IMR-90 (cell line): Measurements from ENCODE around the gene MAP2K6. TPM values are rescaled to one million over a fixed set of nuclear protein-coding genes. Genes with fewer than 3 reads are reported as not detected.
A peak's percentile ranks its signal among the peaks of the same experiment; 100 is the strongest.

Source experiments
- ATAC-seq: fragments of 200-7000 bp; cut with Tn5 transposase; 2 replicates; pipeline ENCODE4 v1.9.1; 2020; ENCODE audit warnings: low read depth, mild to moderate bottlenecking, moderate library complexity
- BruUV-seq: library from RNA; stranded (reverse); fragments of 400-500 nt; replicated peaks from 2 replicates; lab custom pipeline; 2021; lab: Mats Ljungman, UMichigan
- CTCF ChIA-PET: fragments of 300-600 bp; formaldehyde crosslinking; extraction: SDS; loops from one replicate; lab custom pipeline; 2021; ENCODE audit warnings: antibody characterized with exemption; lab: Yijun Ruan, JAX
- POLR2A ChIA-PET: fragments of 300-600 bp; sonication (Branson Sonifier 250); formaldehyde crosslinking; loops from one replicate; lab custom pipeline; 2022; ENCODE audit warnings: antibody characterized with exemption; ENCODE audit not compliant: unreplicated experiment; lab: Charles Lee
- DNase-seq: peaks from one replicate; pipeline ENCODE4 v3.0.0; 2013
- H2AFZ ChIP-seq: replicated peaks from 2 replicates; pipeline ENCODE3; 2013; ENCODE audit warnings: low read length, mild to moderate bottlenecking; ENCODE audit not compliant: poor library complexity
- H2AK5ac ChIP-seq: 2 replicates; pipeline ENCODE4 v1.6.1; 2013; ENCODE audit warnings: low read depth, low read length, inconsistent platforms
- H2AK9ac ChIP-seq: replicated peaks from 2 replicates; pipeline ENCODE3; 2013; ENCODE audit warnings: mild to moderate bottlenecking, low read depth, low read length, moderate library complexity; ENCODE audit not compliant: poor library complexity
- H2BK120ac ChIP-seq: 2 replicates; pipeline ENCODE4 v1.6.1; 2013; ENCODE audit warnings: low read depth, low read length, inconsistent platforms
- H2BK15ac ChIP-seq: 3 replicates; pipeline ENCODE4 v1.6.1; 2013; ENCODE audit warnings: low read depth, low read length, inconsistent platforms
- H2BK20ac ChIP-seq: 2 replicates; pipeline ENCODE4 v1.6.1; 2013; ENCODE audit warnings: low read depth, mild to moderate bottlenecking, inconsistent platforms, low read length, moderate library complexity
- H2BK5ac ChIP-seq: 2 replicates; pipeline ENCODE4 v1.6.1; 2013; ENCODE audit warnings: mild to moderate bottlenecking, low read depth, low read length, inconsistent platforms; ENCODE audit not compliant: poor library complexity, severe bottlenecking
- H3K14ac ChIP-seq: replicated peaks from 2 replicates; pipeline ENCODE4 v1.6.1; 2013; ENCODE audit warnings: low read depth, low read length, inconsistent platforms
- H3K18ac ChIP-seq: 2 replicates; pipeline ENCODE4 v1.6.1; 2013; ENCODE audit warnings: low read depth, low read length, control low read depth
- H3K23ac ChIP-seq: 2 replicates; pipeline ENCODE4 v1.6.1; 2013; ENCODE audit warnings: low read depth, low read length, inconsistent platforms
- H3K27ac ChIP-seq: 2 replicates; pipeline ENCODE4 v1.5.1; 2013; ENCODE audit warnings: mild to moderate bottlenecking, control low read depth, low read length; ENCODE audit not compliant: insufficient read depth
- H3K27me3 ChIP-seq: 2 replicates; pipeline ENCODE4 v1.6.1; 2013; ENCODE audit warnings: low read length; ENCODE audit not compliant: control insufficient read depth, insufficient read depth
- H3K36me3 ChIP-seq: 2 replicates; pipeline ENCODE4 v1.6.1; 2013; ENCODE audit warnings: low read length, mixed read lengths; ENCODE audit not compliant: control insufficient read depth, insufficient read depth
- H3K4ac ChIP-seq: 2 replicates; pipeline ENCODE4 v1.6.1; 2013; ENCODE audit warnings: low read depth, low read length, inconsistent platforms
- H3K4me1 ChIP-seq: 2 replicates; pipeline ENCODE4 v1.6.1; 2013; ENCODE audit warnings: low read length, mixed read lengths; ENCODE audit not compliant: control insufficient read depth, insufficient read depth
- H3K4me2 ChIP-seq: 2 replicates; pipeline ENCODE4 v1.6.1; 2013; ENCODE audit warnings: low read depth, mild to moderate bottlenecking, control low read depth, low read length, moderate library complexity
- H3K4me3 ChIP-seq: 2 replicates; pipeline ENCODE4 v1.5.1; 2013; ENCODE audit warnings: low read depth, mild to moderate bottlenecking, control low read depth, low read length, moderate library complexity; ENCODE audit not compliant: insufficient read depth
- H3K56ac ChIP-seq: 2 replicates; pipeline ENCODE4 v1.6.1; 2013; ENCODE audit warnings: low read length, inconsistent platforms; ENCODE audit not compliant: insufficient read depth; ENCODE audit errors: extremely low read depth
- H3K79me1 ChIP-seq, 2 experiments: 2 replicates each; pipeline ENCODE4 v1.6.1; 2013; ENCODE audit warnings: low read length in 2 of 2, inconsistent platforms in 1 of 2, low read depth in 1 of 2
- H3K9ac ChIP-seq: 2 replicates; pipeline ENCODE4 v1.6.1; 2013; ENCODE audit warnings: low read depth, low read length, control low read depth
- H3K9me1 ChIP-seq: 2 replicates; pipeline ENCODE4 v1.6.1; 2013; ENCODE audit warnings: low read length, inconsistent platforms; ENCODE audit not compliant: insufficient read depth
- H3K9me3 ChIP-seq: 2 replicates; pipeline ENCODE4 v1.6.1; 2013; ENCODE audit warnings: low read length; ENCODE audit not compliant: control insufficient read depth, insufficient read depth
- H4K20me1 ChIP-seq: 2 replicates; pipeline ENCODE4 v1.6.1; 2013; ENCODE audit warnings: low read length, inconsistent platforms; ENCODE audit not compliant: insufficient read depth
- H4K5ac ChIP-seq: 2 replicates; pipeline ENCODE4 v1.6.1; 2013; ENCODE audit warnings: mild to moderate bottlenecking, low read depth, low read length, control low read depth
- H4K8ac ChIP-seq, 2 experiments: 2 replicates each; pipeline ENCODE4 v1.6.1; 2013; ENCODE audit warnings: low read depth in 2 of 2, low read length in 2 of 2, control low read depth in 1 of 2, inconsistent platforms in 1 of 2
- H4K91ac ChIP-seq: 2 replicates; pipeline ENCODE4 v1.6.1; 2013; ENCODE audit warnings: low read depth, low read length, inconsistent platforms; ENCODE audit not compliant: insufficient read depth
- BHLHE40 ChIP-seq: fragments of 150-350 bp; IDR thresholded peaks from 2 replicates; pipeline ENCODE4 v1.6.1; 2016; ENCODE audit warnings: mild to moderate bottlenecking, low read depth, low read length
- CEBPB ChIP-seq: IDR thresholded peaks from 2 replicates; pipeline ENCODE4 v1.6.1; 2012; ENCODE audit warnings: low read depth, low read length, improper control_type of control experiment
- CHD1 ChIP-seq: IDR thresholded peaks from 2 replicates; pipeline ENCODE4 v1.6.1; 2012; ENCODE audit warnings: low read depth, low read length, improper control_type of control experiment
- FOS ChIP-seq: fragments of 150-350 bp; IDR thresholded peaks from 2 replicates; pipeline ENCODE4 v1.6.1; 2016; ENCODE audit warnings: low read depth, low read length
- MAFK ChIP-seq: IDR thresholded peaks from 2 replicates; pipeline ENCODE4 v1.6.1; 2012; ENCODE audit warnings: low read depth, low read length, improper control_type of control experiment
- MAZ ChIP-seq: IDR thresholded peaks from 2 replicates; pipeline ENCODE4 v1.6.1; 2012; ENCODE audit warnings: low read depth, mild to moderate bottlenecking, low read length, improper control_type of control experiment, moderate library complexity, borderline replicate concordance
- MXI1 ChIP-seq: IDR thresholded peaks from 2 replicates; pipeline ENCODE4 v1.6.1; 2012; ENCODE audit warnings: low read depth, mild to moderate bottlenecking, low read length, moderate library complexity, borderline replicate concordance
- NFE2L2 ChIP-seq: fragments of 150-350 bp; IDR thresholded peaks from 2 replicates; pipeline ENCODE4 v1.6.1; 2016; ENCODE audit warnings: low read depth, mild to moderate bottlenecking, low read length
- POLR2A ChIP-seq: IDR thresholded peaks from 2 replicates; pipeline ENCODE4 v1.6.1; 2012; ENCODE audit warnings: mild to moderate bottlenecking, low read depth, low read length
- RAD21 ChIP-seq: IDR thresholded peaks from 2 replicates; pipeline ENCODE4 v1.6.1; 2012; ENCODE audit warnings: low read length, improper control_type of control experiment
- RCOR1 ChIP-seq: IDR thresholded peaks from 2 replicates; pipeline ENCODE4 v1.6.1; 2012; ENCODE audit warnings: mild to moderate bottlenecking, low read length, improper control_type of control experiment; ENCODE audit not compliant: insufficient replicate concordance
- RFX5 ChIP-seq: IDR thresholded peaks from 2 replicates; pipeline ENCODE4 v1.8.0; 2012; ENCODE audit warnings: low read depth, mild to moderate bottlenecking, low read length, moderate library complexity
- SMC3 ChIP-seq: fragments of 150-350 bp; IDR thresholded peaks from 2 replicates; pipeline ENCODE4 v1.6.1; 2016; ENCODE audit warnings: low read depth, mild to moderate bottlenecking, antibody characterized with exemption, low read length, moderate library complexity
- WGBS, 2 experiments: methylation state at CpG; one replicate each; pipeline versions ENCODE4 v1.1.5 to v1.1.7; 2013; ENCODE audit warnings: missing lambda C conversion rate in 2 of 2; ENCODE audit not compliant: insufficient read length in 1 of 2; ENCODE audit errors: extremely low coverage in 2 of 2; 5-methylcytosine and 5-hydroxymethylcytosine counted together
- dilution Hi-C: fragments of 300-500 bp; cut with HindIII; formaldehyde crosslinking; loops from one replicate; pipeline ENCODE4 v1.14.3; 2018; ENCODE audit warnings: low sequenced_read_pairs; ENCODE audit not compliant: unreplicated experiment
- in situ Hi-C: fragments of 300-500 bp; cut with MboI; formaldehyde crosslinking; loops from 3 replicates; pipeline ENCODE4 v1.14.3; 2019; ENCODE audit warnings: low sequenced_read_pairs, inconsistent platforms, mixed read lengths
- intact Hi-C: fragments of 100-400 bp; cut with micrococcal nuclease; formaldehyde crosslinking; loops from 2 replicates; pipeline ENCODE4 v1.10.0; 2022
- polyA plus RNA-seq, 3 experiments: library from polyadenylated mRNA; depleted of rRNA; stranded (reverse); fragments of >200 nt; gene quantifications; 2 replicates each; pipeline ENCODE4 v1.2.3, GENCODE V29; 2012; ENCODE audit warnings: low replicate concordance in 1 of 3
- total RNA-seq: library from RNA; depleted of rRNA; stranded (reverse); fragments of >200 nt; gene quantifications from 2 replicates; pipeline ENCODE4 v1.2.3, GENCODE V29; 2012
- TF ChIP-seq, protein P1 (sequence below): conservative IDR thresholded peaks from 2 replicates; pipeline ENCODE4 v1.5.1; 2012; ENCODE audit warnings: mild to moderate bottlenecking, low read depth, low read length, improper control_type of control experiment
- TF ChIP-seq, protein P2 (sequence below): fragments of 150-350 bp; IDR thresholded peaks from 2 replicates; pipeline ENCODE4 v1.6.1; 2016; ENCODE audit warnings: low read depth, mild to moderate bottlenecking, low read length, moderate library complexity, borderline replicate concordance

Gene MAP2K6
- total and polyA plus RNA-seq, 2 of the 4 experiments (the other 2 are of a cell fraction), result 2.4 to 5.7 TPM

DNA sequence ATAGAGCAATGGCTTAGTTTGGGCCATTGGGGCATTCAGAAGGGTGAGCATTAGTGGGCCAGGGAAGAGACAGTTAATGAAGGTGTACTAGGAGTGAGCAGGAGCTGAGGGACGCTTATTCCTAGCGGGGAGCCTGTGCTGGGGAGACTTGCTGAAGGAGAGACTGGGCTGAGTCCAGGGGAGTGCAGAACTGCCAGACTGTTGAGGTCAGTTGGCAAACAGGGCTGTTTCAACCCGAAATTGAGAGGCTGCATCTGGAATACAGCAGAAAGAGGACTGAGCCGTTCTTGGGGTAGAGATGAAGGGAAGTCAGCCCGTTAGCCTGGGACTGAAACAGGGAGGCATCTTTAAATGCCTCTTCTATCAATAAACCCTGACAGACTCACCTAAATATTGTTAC, 33.2 kb downstream of the MAP2K6 start:
- Histone ChIP-seq H3K9me3 (no peaks in the 10 kb centered on the region), H2BK20ac (no peak overlapping the region), H3K9ac (no peak overlapping the region), H3K27me3 (no peaks in the 10 kb centered on the region), H3K23ac (no peak overlapping the region), H3K4ac (no peak overlapping the region), H2AK5ac (no peak overlapping the region), H4K91ac (no peak overlapping the region), H4K8ac (no peak overlapping the region), H2BK15ac (no peak overlapping the region), H2BK5ac (no peak overlapping the region), H3K4me1 (peaks cover 4% of the 10 kb centered on the region; the same call in 1 of the 2 replicates), H3K79me1 (no peaks in the 10 kb centered on the region), H3K18ac (no peak overlapping the region), H3K56ac (no peak overlapping the region), H3K36me3 (no peaks in the 10 kb centered on the region), H2BK120ac (no peak overlapping the region), H2AK9ac (no peak overlapping the region), H4K20me1 (no peaks in the 10 kb centered on the region), H2AFZ (peak overlapping the region; percentile 41), H3K4me3 (no peak overlapping the region), H3K4me2 (no peak overlapping the region), H3K14ac (no peak overlapping the region), H3K9me1 (no peaks in the 10 kb centered on the region), H4K5ac (no peak overlapping the region), H3K27ac (no peak overlapping the region)
- in situ Hi-C loops, result no loop called here
- no peak for TF ChIP-seq BHLHE40
- no peak for TF ChIP-seq FOS
- TF ChIP-seq, protein P1, sequence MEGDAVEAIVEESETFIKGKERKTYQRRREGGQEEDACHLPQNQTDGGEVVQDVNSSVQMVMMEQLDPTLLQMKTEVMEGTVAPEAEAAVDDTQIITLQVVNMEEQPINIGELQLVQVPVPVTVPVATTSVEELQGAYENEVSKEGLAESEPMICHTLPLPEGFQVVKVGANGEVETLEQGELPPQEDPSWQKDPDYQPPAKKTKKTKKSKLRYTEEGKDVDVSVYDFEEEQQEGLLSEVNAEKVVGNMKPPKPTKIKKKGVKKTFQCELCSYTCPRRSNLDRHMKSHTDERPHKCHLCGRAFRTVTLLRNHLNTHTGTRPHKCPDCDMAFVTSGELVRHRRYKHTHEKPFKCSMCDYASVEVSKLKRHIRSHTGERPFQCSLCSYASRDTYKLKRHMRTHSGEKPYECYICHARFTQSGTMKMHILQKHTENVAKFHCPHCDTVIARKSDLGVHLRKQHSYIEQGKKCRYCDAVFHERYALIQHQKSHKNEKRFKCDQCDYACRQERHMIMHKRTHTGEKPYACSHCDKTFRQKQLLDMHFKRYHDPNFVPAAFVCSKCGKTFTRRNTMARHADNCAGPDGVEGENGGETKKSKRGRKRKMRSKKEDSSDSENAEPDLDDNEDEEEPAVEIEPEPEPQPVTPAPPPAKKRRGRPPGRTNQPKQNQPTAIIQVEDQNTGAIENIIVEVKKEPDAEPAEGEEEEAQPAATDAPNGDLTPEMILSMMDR, result no peak
- TF ChIP-seq, protein P2, sequence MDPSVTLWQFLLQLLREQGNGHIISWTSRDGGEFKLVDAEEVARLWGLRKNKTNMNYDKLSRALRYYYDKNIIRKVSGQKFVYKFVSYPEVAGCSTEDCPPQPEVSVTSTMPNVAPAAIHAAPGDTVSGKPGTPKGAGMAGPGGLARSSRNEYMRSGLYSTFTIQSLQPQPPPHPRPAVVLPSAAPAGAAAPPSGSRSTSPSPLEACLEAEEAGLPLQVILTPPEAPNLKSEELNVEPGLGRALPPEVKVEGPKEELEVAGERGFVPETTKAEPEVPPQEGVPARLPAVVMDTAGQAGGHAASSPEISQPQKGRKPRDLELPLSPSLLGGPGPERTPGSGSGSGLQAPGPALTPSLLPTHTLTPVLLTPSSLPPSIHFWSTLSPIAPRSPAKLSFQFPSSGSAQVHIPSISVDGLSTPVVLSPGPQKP, result no peak
- no peak for TF ChIP-seq MXI1
- no peak for TF ChIP-seq SMC3
- no peak for TF ChIP-seq RAD21
- TF ChIP-seq POLR2A, result no peak
- TF ChIP-seq MAZ, result no peak
- TF ChIP-seq CEBPB, result no peak
- no peak for TF ChIP-seq RCOR1
- no peak for TF ChIP-seq CHD1
- TF ChIP-seq RFX5, result no peak
- TF ChIP-seq MAFK, result no peak
- no peak for TF ChIP-seq NFE2L2
- CTCF ChIA-PET, result interaction anchor here (0.7 to 0.8 kb wide), 2 partner anchors 19 to 977 kb away, joined by 3 to 4 read pairs; no protein-coding TSS in a partner anchor
- WGBS, 2 experiments, result 80% methylated on average over 2 of the region's 5 CpGs; no CpG with 5 or more reads in 1 of the 2 experiments
- ATAC-seq (peak; percentile 24; the same call in 1 of the 2 replicates), DNase-seq (no peak)
- BruUV-seq, result no TSS peak
- POLR2A ChIA-PET, result no interaction called here
- dilution Hi-C loops, result no loop called here
- intact Hi-C loops, result no loop called here
